DMS79 treated with DMSO at 0.1 percent for 48 hours (cell line): ENCODE results near the gene FZD2.
"Not testable (repeated sequence)": the region's sequence is repeated elsewhere in the genome, so short reads cannot be mapped to it uniquely, and the experiment has no call there.

Experiments
- DNase-seq: peaks from one replicate; lab custom pipeline; 2025; lab: John Stamatoyannopoulos, UW

Gene FZD2

GRCh38 chr17:44546671-44547606, 10.3 kb upstream of the FZD2 start:
- no peak for DNase-seq

- DNase-seq, result no peak
These were observed 9.5 kb upstream of the FZD2 start for GRCh38 chr17:44547625-44548267.

DNA sequence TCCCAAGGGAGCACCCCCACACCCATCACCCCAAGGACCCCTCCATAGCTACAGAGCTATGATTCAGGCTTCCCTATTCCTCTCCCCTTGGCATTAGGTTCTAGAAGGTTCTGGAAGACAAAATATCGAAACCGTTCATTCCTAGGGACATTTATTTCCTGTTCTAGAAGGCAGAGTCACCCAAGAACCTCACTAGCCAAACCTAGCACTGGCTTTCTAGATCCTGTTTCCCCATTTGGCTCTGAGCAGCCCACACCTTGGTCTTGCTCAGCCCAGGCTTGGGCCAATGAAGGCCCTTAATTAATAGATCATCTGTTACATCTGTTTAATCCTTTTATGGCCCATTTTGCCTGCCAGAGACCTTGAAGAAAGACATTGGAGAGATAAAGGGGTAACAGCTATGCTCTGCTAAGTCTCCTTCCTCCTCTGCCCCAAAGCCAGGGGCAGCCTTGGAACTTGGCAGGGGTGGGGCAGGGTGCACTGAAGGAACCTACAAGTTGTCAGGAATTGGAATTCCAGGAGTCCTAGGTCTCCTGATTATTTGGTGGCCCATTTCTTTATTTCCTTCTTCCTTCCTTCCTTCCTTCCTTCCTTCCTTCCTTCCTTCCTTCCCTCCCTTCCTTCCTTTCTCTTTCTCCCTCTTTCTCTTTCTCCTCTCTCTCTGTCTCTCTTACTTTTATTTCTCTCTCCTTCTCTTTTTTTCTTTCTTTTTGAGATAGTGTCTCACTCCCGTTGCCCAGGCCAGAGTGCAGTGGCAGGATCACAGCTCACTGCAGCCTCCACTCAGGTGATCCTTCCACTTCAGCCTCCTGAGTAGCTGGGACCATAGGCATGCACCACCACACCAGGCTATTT, 8.7 kb upstream of the FZD2 start:
- no peak for DNase-seq

DNA sequence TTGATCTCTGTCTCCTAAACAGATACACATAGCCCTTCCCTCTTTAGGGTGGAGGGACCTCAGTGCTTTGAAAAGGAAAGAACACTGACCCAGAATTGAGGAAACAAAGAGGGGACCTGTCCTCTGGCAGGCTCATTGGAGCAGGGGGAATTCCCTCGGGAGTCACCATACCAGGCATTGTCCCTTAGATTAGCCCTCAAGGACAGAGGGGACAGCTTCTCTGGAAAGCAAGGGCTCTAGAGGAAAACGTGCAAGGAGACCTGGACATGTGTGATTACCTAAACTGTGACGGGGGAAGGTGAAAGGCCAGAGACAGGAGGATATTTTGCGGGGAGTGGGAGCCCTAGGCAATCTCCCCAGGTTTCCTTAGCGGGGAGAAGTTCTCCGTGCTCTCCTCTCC, 7.6 kb upstream of the FZD2 start:
- no peak for DNase-seq

GRCh38 chr17:44552361-44552760, 4.9 kb upstream of the FZD2 start:
- no peak for DNase-seq

- DNase-seq, result no peak
These were observed 2.2 kb upstream of the FZD2 start for GRCh38 chr17:44555099-44555498.

- DNase-seq, result peak; percentile 33
These were observed 985 bp upstream of the FZD2 start for GRCh38 chr17:44556166-44556831.

- peak; percentile 27 for DNase-seq
These were observed 484 bp downstream of the FZD2 start for GRCh38 chr17:44557651-44558285.

GRCh38 chr17:44558334-44558709, 1.0 kb downstream of the FZD2 start:
- no peak for DNase-seq

GRCh38 chr17:44558710-44559633, 1.7 kb downstream of the FZD2 start:
- no peak for DNase-seq

GRCh38 chr17:44559634-44560554, 2.6 kb downstream of the FZD2 start:
- DNase-seq, result no peak

DNA sequence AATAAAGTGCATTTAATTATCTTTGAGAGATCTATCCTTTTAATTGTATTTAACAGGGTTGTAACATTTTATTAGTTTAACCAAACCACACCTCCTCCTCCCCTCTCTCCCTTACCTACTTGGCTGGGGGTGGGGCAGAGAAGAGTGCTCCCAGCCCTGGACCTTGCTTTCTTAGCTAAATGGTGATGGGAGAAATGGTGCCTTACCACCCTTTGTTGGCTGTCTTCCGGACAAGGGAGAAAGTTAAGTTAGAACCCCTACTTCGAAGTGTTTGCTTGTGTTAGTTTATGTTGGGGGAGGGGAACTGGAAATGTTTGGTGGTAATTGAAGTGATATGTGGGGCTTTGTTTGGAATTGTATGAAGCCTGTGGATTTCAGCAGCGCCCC, 3.9 kb downstream of the FZD2 start:
- no peak for DNase-seq

- DNase-seq, result no peak
These were observed 7.1 kb downstream of the FZD2 start for GRCh38 chr17:44564429-44564828.

DNA sequence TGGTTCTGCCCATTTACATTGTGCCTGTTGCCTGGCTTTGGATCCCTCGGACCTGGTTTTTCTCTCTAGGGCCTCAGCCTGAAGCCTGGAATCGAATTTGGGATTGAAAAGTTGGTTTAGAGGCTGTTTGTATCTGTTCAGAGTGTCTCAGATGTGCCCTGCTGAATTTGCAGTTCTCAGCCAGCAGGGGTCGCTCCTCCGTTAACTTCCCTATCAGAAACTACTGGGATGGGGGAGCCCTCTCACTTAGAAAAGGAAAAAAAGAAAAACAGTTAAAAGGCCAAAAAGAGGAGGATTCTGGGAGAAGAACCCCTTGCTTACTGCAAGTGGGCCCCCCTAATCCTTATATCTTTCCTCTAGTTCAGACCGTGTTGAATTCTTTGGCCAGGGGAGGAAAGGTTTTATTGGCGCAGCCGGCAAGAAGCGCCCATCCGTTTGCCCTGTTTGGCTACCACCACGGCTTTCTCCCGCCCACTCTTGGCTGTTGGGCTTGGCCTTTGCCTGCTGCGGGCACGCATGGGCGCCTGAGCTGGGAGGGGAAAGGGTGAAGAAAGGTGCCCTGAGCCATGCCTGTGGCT, 8.7 kb downstream of the FZD2 start:
- no peak for DNase-seq

DNA sequence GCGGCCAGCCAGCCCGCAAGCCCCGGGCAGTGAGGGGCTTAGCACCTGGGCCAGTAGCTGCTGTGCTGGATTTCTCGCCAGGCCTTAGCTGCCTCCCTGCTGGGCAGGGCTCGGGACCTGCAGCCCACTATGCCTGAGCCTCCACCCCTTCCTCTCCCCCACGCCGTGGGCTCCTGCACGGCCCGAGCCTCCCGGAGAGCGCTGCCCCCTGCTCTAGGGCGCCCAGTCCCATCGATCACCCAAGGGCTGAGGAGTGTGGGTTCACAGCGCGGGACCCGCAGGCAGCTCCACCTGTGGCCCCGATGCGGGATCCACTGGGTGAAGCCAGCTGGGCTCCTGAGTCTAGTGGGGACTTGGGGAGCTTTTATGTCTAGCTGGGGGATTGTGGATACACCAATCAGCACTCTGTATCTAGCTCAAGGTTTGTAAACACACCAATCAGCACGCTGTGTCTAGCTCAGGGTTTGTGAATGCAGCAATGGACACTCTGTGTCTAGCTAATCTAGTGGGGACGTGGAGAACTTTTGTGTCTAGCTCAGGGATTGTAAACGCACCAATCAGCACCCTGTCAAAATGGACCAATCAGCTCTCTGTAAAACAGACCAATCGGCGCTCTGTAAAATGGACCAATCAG, 11.1 kb downstream of the FZD2 start:
- DNase-seq, result not testable (repeated sequence)

- DNase-seq, result no peak
These were observed 11.9 kb downstream of the FZD2 start for GRCh38 chr17:44568945-44569858.

GRCh38 chr17:44572801-44573200, 15.5 kb downstream of the FZD2 start:
- DNase-seq, result no peak
